ENCODE results near the gene ZNF236.

Gene ZNF236

DNA sequence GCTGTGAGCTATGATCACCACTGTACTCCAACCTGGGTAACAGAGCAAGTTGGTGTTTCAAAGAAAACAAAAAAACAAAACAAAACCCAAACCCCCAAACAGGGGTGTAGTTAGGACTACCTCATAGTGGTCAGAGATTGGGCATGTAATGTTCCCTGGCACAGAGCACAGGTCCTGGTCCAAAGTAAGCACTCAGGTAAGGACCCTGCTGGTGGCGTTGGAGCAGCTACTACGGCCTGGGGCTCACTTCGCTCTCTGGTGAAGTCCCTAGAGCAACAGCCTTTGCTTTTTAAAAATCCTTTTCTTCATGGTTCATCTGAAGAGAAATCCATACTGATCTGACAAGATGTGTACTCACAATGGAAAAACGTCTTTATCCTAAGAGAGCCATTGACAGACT is 130.4 kb downstream of the ZNF236 start:
- DNase-seq (ENCODE audit: low read depth) = no peak
- no peak overlapping the region for H3K4me3 ChIP-seq (replicated peaks; ENCODE audit: low read depth, low read length)
- TF ChIP-seq, protein P1, sequence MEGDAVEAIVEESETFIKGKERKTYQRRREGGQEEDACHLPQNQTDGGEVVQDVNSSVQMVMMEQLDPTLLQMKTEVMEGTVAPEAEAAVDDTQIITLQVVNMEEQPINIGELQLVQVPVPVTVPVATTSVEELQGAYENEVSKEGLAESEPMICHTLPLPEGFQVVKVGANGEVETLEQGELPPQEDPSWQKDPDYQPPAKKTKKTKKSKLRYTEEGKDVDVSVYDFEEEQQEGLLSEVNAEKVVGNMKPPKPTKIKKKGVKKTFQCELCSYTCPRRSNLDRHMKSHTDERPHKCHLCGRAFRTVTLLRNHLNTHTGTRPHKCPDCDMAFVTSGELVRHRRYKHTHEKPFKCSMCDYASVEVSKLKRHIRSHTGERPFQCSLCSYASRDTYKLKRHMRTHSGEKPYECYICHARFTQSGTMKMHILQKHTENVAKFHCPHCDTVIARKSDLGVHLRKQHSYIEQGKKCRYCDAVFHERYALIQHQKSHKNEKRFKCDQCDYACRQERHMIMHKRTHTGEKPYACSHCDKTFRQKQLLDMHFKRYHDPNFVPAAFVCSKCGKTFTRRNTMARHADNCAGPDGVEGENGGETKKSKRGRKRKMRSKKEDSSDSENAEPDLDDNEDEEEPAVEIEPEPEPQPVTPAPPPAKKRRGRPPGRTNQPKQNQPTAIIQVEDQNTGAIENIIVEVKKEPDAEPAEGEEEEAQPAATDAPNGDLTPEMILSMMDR (IDR thresholded peaks at IDR 0.05; ENCODE audit: low read length, missing control alignments) = no peak

DNA sequence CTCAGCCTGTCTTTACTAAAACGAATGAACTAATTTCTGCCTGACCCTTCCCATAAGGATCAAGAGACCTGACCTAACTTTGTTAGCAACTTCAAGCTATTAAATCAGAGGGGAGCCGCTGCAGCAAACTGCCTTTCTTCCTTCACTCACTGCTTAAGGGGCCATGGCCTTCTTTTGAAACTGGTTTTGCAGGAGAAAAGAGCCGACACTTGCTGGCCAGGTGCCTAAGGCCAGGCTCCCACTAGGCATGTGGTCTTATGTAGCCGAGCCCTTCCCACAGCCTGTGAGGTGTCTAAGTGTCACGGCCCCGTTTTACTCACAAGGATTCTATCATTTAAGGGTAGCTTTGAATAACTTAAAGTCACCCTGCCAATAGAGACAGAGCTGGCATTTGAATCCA is 130.8 kb downstream of the ZNF236 start:
- DNase-seq (ENCODE audit: low read depth) = no peak
- H3K4me3 ChIP-seq (replicated peaks; ENCODE audit: low read depth, low read length) = no peak overlapping the region
- TF ChIP-seq, protein P1 (IDR thresholded peaks at IDR 0.05; ENCODE audit: low read length, missing control alignments) = no peak

DNA sequence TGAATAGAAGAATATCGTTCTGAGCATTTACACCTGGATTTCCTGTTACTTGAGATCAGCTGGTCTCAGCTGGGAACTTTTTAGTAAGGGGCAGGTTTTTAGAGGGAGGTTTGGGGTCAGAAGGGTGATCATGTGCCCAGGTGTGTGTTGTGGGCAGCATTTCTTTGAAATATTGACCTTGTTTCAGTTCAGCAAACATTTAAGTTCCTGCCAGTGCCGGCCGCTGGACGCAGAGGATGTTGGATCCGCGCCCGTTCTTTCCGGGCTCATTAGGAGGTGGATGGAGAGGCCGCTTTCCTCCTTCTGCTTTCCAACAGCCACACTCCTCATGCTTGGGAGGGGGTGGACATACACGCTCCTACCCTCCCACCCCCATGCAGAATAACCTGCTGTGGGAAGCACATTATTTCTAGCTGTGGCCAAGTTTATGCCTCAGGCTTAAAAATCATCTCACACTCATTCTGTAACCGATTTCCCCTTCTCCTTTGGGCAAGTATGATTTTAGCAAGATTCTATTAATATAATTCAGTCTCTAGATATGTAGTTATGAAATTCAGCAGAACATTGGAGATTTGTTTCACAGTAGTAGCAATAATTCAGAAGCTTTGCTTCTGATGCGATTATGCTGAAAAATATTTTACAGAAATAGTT is 131.4 kb downstream of the ZNF236 start:
- TF ChIP-seq, protein P1 (IDR thresholded peaks at IDR 0.05; ENCODE audit: low read length, missing control alignments) = no peak
- no peak overlapping the region for H3K4me3 ChIP-seq (replicated peaks; ENCODE audit: low read depth, low read length)
- peak; percentile 40 for DNase-seq (ENCODE audit: low read depth)

GRCh38 chr18:76955524-76956170 is 133.3 kb downstream of the ZNF236 start:
- DNase-seq (ENCODE audit: low read depth) = no peak
- no peak overlapping the region for H3K4me3 ChIP-seq (replicated peaks; ENCODE audit: low read depth, low read length)
- TF ChIP-seq, protein P1 (IDR thresholded peaks at IDR 0.05; ENCODE audit: low read length, missing control alignments) = no peak

- TF ChIP-seq, protein P1 (IDR thresholded peaks at IDR 0.05; ENCODE audit: low read length, missing control alignments) = no peak
- H3K4me3 ChIP-seq (replicated peaks; ENCODE audit: low read depth, low read length) = no peak overlapping the region
- DNase-seq (ENCODE audit: low read depth) = no peak
These were observed 134.3 kb downstream of the ZNF236 start for GRCh38 chr18:76956648-76957047.

GRCh38 chr18:76957384-76958355 is 135.3 kb downstream of the ZNF236 start:
- peak; percentile 7 for DNase-seq (ENCODE audit: low read depth)
- H3K4me3 ChIP-seq (replicated peaks; ENCODE audit: low read depth, low read length) = no peak overlapping the region
- TF ChIP-seq, protein P1 (IDR thresholded peaks at IDR 0.05; ENCODE audit: low read length, missing control alignments) = no peak

Data from fibroblast of pulmonary artery (primary cell).